Prostate gland (tissue), 2 donors: Measurements from ENCODE around the gene PMVK. TPM values are rescaled to one million over a fixed set of nuclear protein-coding genes. Genes with fewer than 3 reads are reported as not detected.

Experiments
- DNase-seq: peaks from one replicate; pipeline ENCODE4 v3.0.0-alpha.2; 2019; ENCODE audit warnings: low spot score
- H3K27ac ChIP-seq, 2 donors: fragments of 200-600 bp; sonication (generic); 2 replicates each; pipeline ENCODE4 v1.5.1; 2017 to 2019
- H3K27me3 ChIP-seq: fragments of 200-600 bp; sonication (generic); replicated peaks from 2 replicates; pipeline ENCODE4 v1.5.1; 2019; ENCODE audit not compliant: insufficient read depth
- H3K36me3 ChIP-seq, 2 donors: fragments of 200-600 bp; sonication (generic); 1 replicate in 1 of 2; 2 replicates in 1 of 2; pipeline versions ENCODE4 v1.5.1 to v1.8.1; 2017 to 2019
- H3K4me1 ChIP-seq: fragments of 200-600 bp; sonication (generic); replicated peaks from 2 replicates; pipeline ENCODE4 v1.5.1; 2019
- H3K4me3 ChIP-seq, 2 donors: fragments of 200-600 bp; sonication (generic); 2 replicates each; pipeline ENCODE4 v1.5.1; 2017 to 2019
- H3K9me3 ChIP-seq: fragments of 200-600 bp; sonication (generic); 2 replicates; pipeline ENCODE4 v1.5.1; 2017
- CTCF ChIP-seq, 4 experiments: fragments of 200-600 bp in 2 of 4; fragments of 450-650 bp in 2 of 4; sonication (generic) in 2 of 4; IDR thresholded peaks; 1 replicate in 3 of 4; 2 replicates in 1 of 4; pipeline ENCODE4 v1.5.1; 2016 to 2019; ENCODE audit warnings: antibody characterized with exemption in 4 of 4, mild to moderate bottlenecking in 2 of 4, moderate library complexity in 2 of 4
- POLR2A ChIP-seq: fragments of 450-650 bp; IDR thresholded peaks from one replicate; pipeline ENCODE4 v1.6.1; 2016; ENCODE audit warnings: antibody characterized with exemption, mild to moderate bottlenecking
- POLR2AphosphoS5 ChIP-seq: sonication (generic); formaldehyde crosslinking; IDR thresholded peaks from one replicate; pipeline ENCODE4 v1.6.1; 2017; ENCODE audit warnings: antibody characterized with exemption
- WGBS: methylation state at CpG from one replicate; pipeline ENCODE4 v1.1.5; 2018; 5-methylcytosine and 5-hydroxymethylcytosine counted together
- intact Hi-C: fragments of 100-400 bp; cut with DNase I; formaldehyde crosslinking; loops from one replicate; pipeline ENCODE4 v1.14.2; 2022
- total RNA-seq, 2 donors: library from RNA; depleted of rRNA; stranded (reverse); fragments of >200 nt; gene quantifications; one replicate each; pipeline ENCODE4 v1.1.0, GENCODE V29; 2016

The PMVK gene
- total RNA-seq, 2 donors from 2014 or later = 23.2 to 26.2 TPM

GRCh38 chr1:154901591-154901990, 34.9 kb downstream of the PMVK start:
- Histone ChIP-seq H3K9me3 (no peaks in the 10 kb centered on the region), H3K27me3 (no peaks in the 10 kb centered on the region), H3K36me3 (no peaks in the 10 kb centered on the region), H3K4me3 (no peak overlapping the region), H3K4me1 (no peaks in the 10 kb centered on the region), H3K27ac (no peak overlapping the region)
- WGBS = 92% methylated on average over 1 of the region's 1 CpG
- intact Hi-C loops = no loop called here
- DNase-seq = no peak
- TF ChIP-seq POLR2AphosphoS5 (no peak), POLR2A (no peak), CTCF (IDR thresholded peaks at IDR 0.05) (no peak)

- Histone ChIP-seq H3K27me3 (no peaks in the 10 kb centered on the region), H3K4me1 (no peaks in the 10 kb centered on the region), H3K36me3 (no peaks in the 10 kb centered on the region), H3K4me3 (no peak overlapping the region), H3K9me3 (no peaks in the 10 kb centered on the region), H3K27ac (no peak overlapping the region)
- 98% methylated on average over 6 of the region's 6 CpGs for WGBS
- intact Hi-C loops = no loop called here
- DNase-seq = no peak
- no peak for TF ChIP-seq CTCF (IDR thresholded peaks at IDR 0.05)
- TF ChIP-seq POLR2A = no peak
- TF ChIP-seq POLR2AphosphoS5 = no peak
Observed at GRCh38 chr1:154899041-154899440, 37.5 kb downstream of the PMVK start.

GRCh38 chr1:154896771-154897286, 39.7 kb downstream of the PMVK start:
- Histone ChIP-seq H3K27ac (no peak overlapping the region), H3K4me3 (no peak overlapping the region), H3K9me3 (no peaks in the 10 kb centered on the region), H3K4me1 (no peaks in the 10 kb centered on the region), H3K27me3 (no peaks in the 10 kb centered on the region), H3K36me3 (no peaks in the 10 kb centered on the region)
- WGBS = 62% methylated on average over 10 of the region's 10 CpGs
- no peak for TF ChIP-seq POLR2AphosphoS5
- no peak for TF ChIP-seq POLR2A
- no peak for TF ChIP-seq CTCF (IDR thresholded peaks at IDR 0.05)
- intact Hi-C loops = no loop called here
- no peak for DNase-seq

- Histone ChIP-seq H3K27me3 (no peaks in the 10 kb centered on the region), H3K4me1 (no peaks in the 10 kb centered on the region), H3K4me3 (no peak overlapping the region), H3K27ac (no peak overlapping the region), H3K9me3 (no peaks in the 10 kb centered on the region), H3K36me3 (no peaks in the 10 kb centered on the region)
- WGBS = 82% methylated on average over 7 of the region's 7 CpGs
- no peak for DNase-seq
- TF ChIP-seq POLR2AphosphoS5 (no peak), CTCF (IDR thresholded peaks at IDR 0.05) (no peak), POLR2A (no peak)
- intact Hi-C loops = no loop called here
Observed at GRCh38 chr1:154895798-154896197, 40.7 kb downstream of the PMVK start.

- no peaks in the 10 kb centered on the region for H3K4me1 ChIP-seq
- H3K27me3 ChIP-seq = no peaks in the 10 kb centered on the region
- intact Hi-C loops = no loop called here
- TF ChIP-seq POLR2A (no peak), POLR2AphosphoS5 (no peak), CTCF (IDR thresholded peaks at IDR 0.05) (no peak)
- DNase-seq = no peak
- H3K9me3 ChIP-seq = no peaks in the 10 kb centered on the region
- H3K36me3 ChIP-seq = no peaks in the 10 kb centered on the region
- no peak overlapping the region for H3K4me3 ChIP-seq
- H3K27ac ChIP-seq = no peak overlapping the region
- WGBS = 17% methylated on average over 1 of the region's 1 CpG
Observed at GRCh38 chr1:154891452-154891851, 45.1 kb downstream of the PMVK start.
